Astrocyte (in vitro differentiated cells and primary cell): ENCODE measurements around the gene DHX8.

Experiments used
- CTCF ChIP-seq: IDR thresholded peaks from 2 replicates; pipeline ENCODE4 v1.5.1; 2011; ENCODE audit warnings: low read depth, mild to moderate bottlenecking, inconsistent platforms, low read length, moderate library complexity; ENCODE audit not compliant: insufficient read depth
- EZH2 ChIP-seq: IDR thresholded peaks from 2 replicates; pipeline ENCODE4 v1.6.1; 2012; ENCODE audit warnings: mild to moderate bottlenecking, low read length, inconsistent platforms; ENCODE audit not compliant: insufficient read depth

GRCh38 chr17:43545383-43545632, 61.5 kb downstream of the DHX8 start:
- TF ChIP-seq CTCF (no peak), EZH2 (no peak)
